H9 (cell line): ENCODE data around the gene C1orf21. TPM values are rescaled to one million over a fixed set of nuclear protein-coding genes. Genes with fewer than 3 reads are reported as not detected.

Source experiments
- DNase-seq: peaks from one replicate; pipeline ENCODE4 v3.0.0-alpha.2; 2017
- H2AFZ ChIP-seq: one replicate; pipeline ENCODE4 v1.6.1; 2013; ENCODE audit warnings: mild to moderate bottlenecking, low read length, control low read depth, moderate library complexity
- H2AK5ac ChIP-seq: 2 replicates; pipeline ENCODE4 v1.6.1; 2013; ENCODE audit warnings: low read length, control low read depth, mixed read lengths; ENCODE audit not compliant: insufficient read length
- H2BK120ac ChIP-seq: one replicate; pipeline ENCODE4 v1.6.1; 2013; ENCODE audit warnings: low read depth, mild to moderate bottlenecking, low read length, control low read depth, inconsistent platforms; ENCODE audit not compliant: poor library complexity, severe bottlenecking
- H2BK12ac ChIP-seq: 2 replicates; pipeline ENCODE4 v1.6.1; 2013; ENCODE audit warnings: low read length, control low read depth, mixed read lengths, low read depth; ENCODE audit not compliant: insufficient read length
- H2BK15ac ChIP-seq: 2 replicates; pipeline ENCODE4 v1.6.1; 2013; ENCODE audit warnings: low read depth, low read length, control low read depth
- H2BK20ac ChIP-seq: one replicate; pipeline ENCODE4 v1.6.1; 2013; ENCODE audit warnings: low read depth, mild to moderate bottlenecking, low read length, control low read depth, inconsistent platforms; ENCODE audit not compliant: poor library complexity, severe bottlenecking
- H2BK5ac ChIP-seq: 2 replicates; pipeline ENCODE4 v1.6.1; 2013; ENCODE audit warnings: low read length, control low read depth, mixed read lengths; ENCODE audit not compliant: insufficient read length
- H3K14ac ChIP-seq: 2 replicates; pipeline ENCODE4 v1.6.1; 2013; ENCODE audit warnings: low read length, control low read depth; ENCODE audit not compliant: insufficient read depth
- H3K18ac ChIP-seq: 2 replicates; pipeline ENCODE4 v1.6.1; 2013; ENCODE audit warnings: low read depth, mild to moderate bottlenecking, mixed read lengths, low read length, control low read depth; ENCODE audit not compliant: insufficient read length
- H3K23ac ChIP-seq: 2 replicates; pipeline ENCODE4 v1.6.1; 2013; ENCODE audit warnings: low read length, control low read depth, mixed read lengths, low read depth; ENCODE audit not compliant: insufficient read length
- H3K23me2 ChIP-seq: 2 replicates; pipeline ENCODE4 v1.6.1; 2013; ENCODE audit warnings: low read depth, mild to moderate bottlenecking, mixed read lengths, low read length, control low read depth; ENCODE audit not compliant: insufficient read length, poor library complexity, severe bottlenecking
- H3K27ac ChIP-seq: 2 replicates; pipeline ENCODE4 v1.5.1; 2013; ENCODE audit warnings: low read length, control low read depth, mixed read lengths, low read depth; ENCODE audit not compliant: insufficient read length
- H3K27me3 ChIP-seq: 2 replicates; pipeline ENCODE4 v1.6.1; 2013; ENCODE audit warnings: low read length, control low read depth, inconsistent platforms; ENCODE audit not compliant: insufficient read depth
- H3K4ac ChIP-seq: 2 replicates; pipeline ENCODE4 v1.6.1; 2013; ENCODE audit warnings: low read depth, mild to moderate bottlenecking, control low read depth, inconsistent platforms, low read length, moderate library complexity
- H3K4me1 ChIP-seq: 2 replicates; pipeline ENCODE4 v1.6.1; 2013; ENCODE audit warnings: low read length, control low read depth, inconsistent platforms; ENCODE audit not compliant: insufficient read depth
- H3K4me2 ChIP-seq: 2 replicates; pipeline ENCODE4 v1.6.1; 2013; ENCODE audit warnings: low read length, control low read depth, mixed read lengths; ENCODE audit not compliant: insufficient read length, insufficient read depth
- H3K56ac ChIP-seq: 2 replicates; pipeline ENCODE4 v1.6.1; 2013; ENCODE audit warnings: low read depth, mild to moderate bottlenecking, mixed read lengths, low read length, control low read depth; ENCODE audit not compliant: insufficient read length
- H3K79me1 ChIP-seq: 2 replicates; pipeline ENCODE4 v1.6.1; 2013; ENCODE audit warnings: low read depth, mild to moderate bottlenecking, moderate library complexity, low read length, control low read depth, inconsistent platforms; ENCODE audit not compliant: insufficient read depth, poor library complexity, severe bottlenecking
- H3K79me2 ChIP-seq: 2 replicates; pipeline ENCODE4 v1.6.1; 2013; ENCODE audit warnings: low read length, control low read depth, inconsistent platforms; ENCODE audit not compliant: insufficient read depth
- H3K9ac ChIP-seq: 2 replicates; pipeline ENCODE4 v1.6.1; 2013; ENCODE audit warnings: low read length, control low read depth, mixed read lengths; ENCODE audit not compliant: insufficient read length; ENCODE audit errors: extremely low read depth
- H3K9me3 ChIP-seq: one replicate; pipeline ENCODE4 v1.6.1; 2013; ENCODE audit warnings: low read depth, low read length, inconsistent platforms; ENCODE audit not compliant: control insufficient read depth
- H3T11ph ChIP-seq: one replicate; pipeline ENCODE4 v1.6.1; 2013; ENCODE audit warnings: mild to moderate bottlenecking, low read length, control low read depth, inconsistent platforms
- H4K20me1 ChIP-seq: one replicate; pipeline ENCODE4 v1.6.1; 2013; ENCODE audit not compliant: control insufficient read depth, insufficient read length, insufficient read depth
- H4K5ac ChIP-seq: 2 replicates; pipeline ENCODE4 v1.6.1; 2013; ENCODE audit warnings: low read depth, mild to moderate bottlenecking, mixed read lengths, low read length, control low read depth; ENCODE audit not compliant: insufficient read length
- H4K8ac ChIP-seq: replicated peaks from 2 replicates; pipeline ENCODE4 v1.6.1; 2013; ENCODE audit warnings: low read length, control low read depth, mixed read lengths, low read depth; ENCODE audit not compliant: insufficient read length
- H4K91ac ChIP-seq: 2 replicates; pipeline ENCODE4 v1.6.1; 2013; ENCODE audit warnings: low read depth, mild to moderate bottlenecking, moderate library complexity, mixed read lengths, low read length, control low read depth; ENCODE audit not compliant: insufficient read length
- H3K27ac Mint-ChIP-seq, 3 experiments: 2 replicates in 2 of 3; 3 replicates in 1 of 3; pipeline ENCODE4 v1.8.0; 2020 to 2021; ENCODE audit warnings: mixed read lengths in 3 of 3, mild to moderate bottlenecking in 1 of 3, moderate library complexity in 1 of 3
- H3K27me3 Mint-ChIP-seq: 2 replicates; pipeline ENCODE4 v1.8.0; 2021; ENCODE audit warnings: low read depth, mild to moderate bottlenecking, moderate library complexity, mixed read lengths
- H3K36me3 Mint-ChIP-seq, 3 experiments: 2 replicates in 2 of 3; 3 replicates in 1 of 3; pipeline ENCODE4 v1.8.0; 2020 to 2021; ENCODE audit warnings: low read depth in 3 of 3, mixed read lengths in 3 of 3; ENCODE audit not compliant: insufficient read depth in 1 of 3
- H3K4me1 Mint-ChIP-seq, 2 experiments: 2 replicates each; pipeline ENCODE4 v1.8.0; 2020; ENCODE audit warnings: mixed read lengths in 2 of 2
- H3K4me3 Mint-ChIP-seq, 2 experiments: 2 replicates in 1 of 2; 3 replicates in 1 of 2; pipeline ENCODE4 v1.8.0; 2020 to 2021; ENCODE audit warnings: mild to moderate bottlenecking in 2 of 2, mixed read lengths in 2 of 2, moderate library complexity in 1 of 2
- H3K9me3 Mint-ChIP-seq, 2 experiments: 2 replicates in 1 of 2; 3 replicates in 1 of 2; pipeline ENCODE4 v1.8.0; 2020; ENCODE audit warnings: mild to moderate bottlenecking in 2 of 2, mixed read lengths in 2 of 2, moderate library complexity in 1 of 2
- WGBS: extraction: QIAGEN DNeasy Blood & Tissue Kit; methylation state at CpG from one replicate; pipeline ENCODE4 v1.1.7; 2013; ENCODE audit warnings: missing lambda C conversion rate, low lambda C conversion rate, mixed read lengths; ENCODE audit not compliant: insufficient read length; ENCODE audit errors: extremely low coverage; 5-methylcytosine and 5-hydroxymethylcytosine counted together
- total RNA-seq: library from RNA; stranded (reverse); gene quantifications from 2 replicates; pipeline ENCODE4 v1.2.1, GENCODE V29; 2021
- TF ChIP-seq, protein P1 (sequence below): fragments of 200-600 bp; sonication (generic); conservative IDR thresholded peaks from 3 replicates; pipeline ENCODE4 v1.8.0; 2021; ENCODE audit warnings: antibody characterized with exemption, mild to moderate bottlenecking

Gene C1orf21
- total RNA-seq, 1 experiment from 2014 or later = 36.0 TPM

DNA sequence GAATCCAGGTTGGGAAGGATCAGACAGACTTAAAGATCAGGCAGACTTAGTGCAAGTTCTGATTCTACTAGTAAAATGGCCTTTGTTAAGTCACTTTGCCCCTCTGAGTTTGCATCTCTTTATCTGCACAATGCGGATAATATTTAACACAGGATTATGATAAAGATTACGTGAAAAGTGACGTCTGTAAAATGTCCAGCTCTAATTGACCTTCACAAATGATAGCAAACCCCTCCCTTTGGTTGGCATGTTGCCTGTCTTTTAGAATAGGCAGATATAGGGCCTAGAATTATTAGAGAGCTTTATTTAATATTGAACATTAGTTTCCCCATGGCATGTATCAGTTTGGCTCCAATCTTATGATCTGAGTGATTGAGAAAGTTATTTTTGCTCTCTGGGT is 55.4 kb downstream of the C1orf21 start:
- Histone ChIP-seq H3K23me2 (no peaks in the 10 kb centered on the region), H4K20me1 (no peaks in the 10 kb centered on the region), H3K79me1 (no peaks in the 10 kb centered on the region), H3K27ac (no peak overlapping the region), H3K4ac (no peak overlapping the region), H3K4me1 (no peaks in the 10 kb centered on the region), H2AFZ (no peak overlapping the region), H3T11ph (no peak overlapping the region), H4K8ac (no peak overlapping the region), H2BK15ac (no peak overlapping the region), H4K91ac (no peak overlapping the region), H3K9ac (no peak overlapping the region), H3K18ac (no peak overlapping the region), H3K9me3 (no peaks in the 10 kb centered on the region), H2BK5ac (no peak overlapping the region), H3K14ac (no peak overlapping the region), H2BK120ac (no peak overlapping the region), H3K27me3 (no peaks in the 10 kb centered on the region), H2BK12ac (no peak overlapping the region), H3K56ac (no peak overlapping the region), H4K5ac (no peak overlapping the region), H2AK5ac (no peak overlapping the region), H2BK20ac (no peak overlapping the region), H3K23ac (no peak overlapping the region), H3K4me2 (no peak overlapping the region), H3K79me2 (no peaks in the 10 kb centered on the region)
- Mint-ChIP-seq H3K27ac (no peak overlapping the region), H3K4me1 (peaks cover 6 to 34% of the 10 kb centered on the region in 2 experiments; a peak in 3 of 4 replicates), H3K27me3 (no peaks in the 10 kb centered on the region), H3K9me3 (no peaks in the 10 kb centered on the region; a peak in 1 of 5 replicates), H3K36me3 (peaks cover 0 to 3% (median 0%) of the 10 kb centered on the region in 3 experiments; a peak in 3 of 7 replicates), H3K4me3 (no peak overlapping the region)
- DNase-seq = no peak
- TF ChIP-seq, protein P1, sequence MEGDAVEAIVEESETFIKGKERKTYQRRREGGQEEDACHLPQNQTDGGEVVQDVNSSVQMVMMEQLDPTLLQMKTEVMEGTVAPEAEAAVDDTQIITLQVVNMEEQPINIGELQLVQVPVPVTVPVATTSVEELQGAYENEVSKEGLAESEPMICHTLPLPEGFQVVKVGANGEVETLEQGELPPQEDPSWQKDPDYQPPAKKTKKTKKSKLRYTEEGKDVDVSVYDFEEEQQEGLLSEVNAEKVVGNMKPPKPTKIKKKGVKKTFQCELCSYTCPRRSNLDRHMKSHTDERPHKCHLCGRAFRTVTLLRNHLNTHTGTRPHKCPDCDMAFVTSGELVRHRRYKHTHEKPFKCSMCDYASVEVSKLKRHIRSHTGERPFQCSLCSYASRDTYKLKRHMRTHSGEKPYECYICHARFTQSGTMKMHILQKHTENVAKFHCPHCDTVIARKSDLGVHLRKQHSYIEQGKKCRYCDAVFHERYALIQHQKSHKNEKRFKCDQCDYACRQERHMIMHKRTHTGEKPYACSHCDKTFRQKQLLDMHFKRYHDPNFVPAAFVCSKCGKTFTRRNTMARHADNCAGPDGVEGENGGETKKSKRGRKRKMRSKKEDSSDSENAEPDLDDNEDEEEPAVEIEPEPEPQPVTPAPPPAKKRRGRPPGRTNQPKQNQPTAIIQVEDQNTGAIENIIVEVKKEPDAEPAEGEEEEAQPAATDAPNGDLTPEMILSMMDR = no peak
- no CpG with 5 or more reads among the region's 3 CpGs for WGBS
